NT2/D1 (cell line): ENCODE results near the gene ELOVL6.

Source experiments
- SUZ12 ChIP-seq: IDR thresholded peaks from 2 replicates; pipeline ENCODE4 v1.6.1; 2011; ENCODE audit not compliant: insufficient read length, insufficient read depth; ENCODE audit errors: extremely low read depth
- YY1 ChIP-seq: IDR thresholded peaks from 2 replicates; pipeline ENCODE4 v1.6.1; 2011; ENCODE audit not compliant: insufficient read length, insufficient read depth
- ZNF274 ChIP-seq: IDR thresholded peaks from 2 replicates; pipeline ENCODE4 v1.6.1; 2011; ENCODE audit warnings: mild to moderate bottlenecking, low read depth, low read length

DNA sequence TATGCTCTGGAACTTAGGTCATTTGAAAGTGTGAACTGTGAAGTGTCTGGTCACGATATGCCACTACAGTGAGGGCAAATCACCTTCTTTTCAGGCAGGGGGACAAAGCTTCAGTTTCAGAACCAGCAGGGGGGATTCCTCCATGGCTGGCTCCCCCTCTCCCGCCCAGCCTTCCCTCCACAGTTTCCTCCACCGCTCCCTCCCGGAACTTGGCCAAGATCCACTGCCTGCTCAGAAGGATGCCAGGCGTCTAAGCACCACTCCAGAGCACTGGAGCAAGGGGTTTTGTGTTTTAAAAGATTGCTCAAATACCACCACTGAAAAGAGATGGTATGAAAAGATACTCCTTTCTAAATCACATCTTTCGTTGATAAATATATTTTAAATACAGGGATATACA is 126.9 kb downstream of the ELOVL6 start:
- TF ChIP-seq YY1 (no peak), ZNF274 (no peak), SUZ12 (no peak)
